Measurements from ENCODE around the gene UBAC2.

The UBAC2 gene

GRCh38 chr13:99367106-99367616 lies 166.5 kb downstream of the UBAC2 start:
- H3K4me3 Mint-ChIP-seq: peak overlapping the region in 1 of 2 donors; percentile 32
- DNase-seq (no peak), ATAC-seq (replicated peaks) (no peak)
- H3K27me3 Mint-ChIP-seq: no peaks in the 10 kb centered on the region
- H3K36me3 Mint-ChIP-seq: peaks cover 35 to 58% of the 10 kb centered on the region in 2 donors
- peak overlapping the region; percentile 85 for H3K27ac Mint-ChIP-seq
- no peaks in the 10 kb centered on the region for H3K9me3 Mint-ChIP-seq
- peaks cover 47 to 77% of the 10 kb centered on the region in 2 donors for H3K4me1 Mint-ChIP-seq

GRCh38 chr13:99367663-99368448 lies 167.2 kb downstream of the UBAC2 start:
- DNase-seq (no peak), ATAC-seq (replicated peaks) (no peak)
- Mint-ChIP-seq H3K27ac (peak overlapping the region; percentile 85), H3K9me3 (peaks cover 0 to 1% of the 10 kb centered on the region in 2 donors), H3K27me3 (no peaks in the 10 kb centered on the region), H3K36me3 (peaks cover 39 to 59% of the 10 kb centered on the region in 2 donors), H3K4me3 (peak overlapping the region in 1 of 2 donors; percentile 9), H3K4me1 (peaks cover 49 to 75% of the 10 kb centered on the region in 2 donors)

GRCh38 chr13:99370481-99371275 lies 170.0 kb downstream of the UBAC2 start:
- Mint-ChIP-seq H3K4me3 (peak overlapping the region in 1 of 2 donors; percentile 14), H3K27me3 (no peaks in the 10 kb centered on the region), H3K4me1 (peaks cover 56 to 81% of the 10 kb centered on the region in 2 donors), H3K36me3 (peaks cover 46 to 66% of the 10 kb centered on the region in 2 donors), H3K9me3 (peaks cover 4 to 5% of the 10 kb centered on the region in 2 donors), H3K27ac (peak overlapping the region; percentile 81)
- DNase-seq: no peak
- ATAC-seq (replicated peaks): no peak

DNA sequence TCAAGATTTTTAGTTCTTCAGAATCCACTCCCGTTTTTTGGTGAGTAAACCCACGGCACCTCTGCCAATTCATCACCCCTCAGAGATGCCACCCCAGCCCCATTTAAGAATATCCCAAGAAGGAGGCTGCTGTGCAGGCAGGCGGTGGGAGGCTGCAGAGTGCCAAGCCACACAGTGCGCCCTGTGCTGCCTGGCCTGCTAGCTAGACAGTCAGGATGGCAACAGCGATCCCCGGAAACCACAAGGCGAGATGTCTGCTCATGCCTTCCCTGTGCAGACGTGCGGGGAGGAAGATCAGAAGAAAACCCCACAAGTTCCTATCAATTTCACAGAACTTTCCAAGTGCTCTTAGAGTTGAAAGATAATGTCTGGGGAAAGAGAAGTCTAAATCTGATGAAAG lies 171.3 kb downstream of the UBAC2 start:
- Mint-ChIP-seq H3K36me3 (peaks cover 50 to 69% of the 10 kb centered on the region in 2 donors), H3K27ac (peak overlapping the region; percentile 91), H3K4me3 (no peak overlapping the region), H3K9me3 (peaks cover 4 to 5% of the 10 kb centered on the region in 2 donors), H3K4me1 (peaks cover 56 to 81% of the 10 kb centered on the region in 2 donors), H3K27me3 (no peaks in the 10 kb centered on the region)
- ATAC-seq (replicated peaks) (no peak), DNase-seq (no peak)

- peaks cover 52 to 80% of the 10 kb centered on the region in 2 donors for H3K4me1 Mint-ChIP-seq
- no peaks in the 10 kb centered on the region for H3K27me3 Mint-ChIP-seq
- no peak for ATAC-seq (replicated peaks)
- H3K4me3 Mint-ChIP-seq: peak overlapping the region in 1 of 2 donors; percentile 47
- H3K36me3 Mint-ChIP-seq: peaks cover 50 to 68% of the 10 kb centered on the region in 2 donors
- DNase-seq: no peak
- peaks cover 4 to 5% of the 10 kb centered on the region in 2 donors for H3K9me3 Mint-ChIP-seq
- H3K27ac Mint-ChIP-seq: peak overlapping the region; percentile 87
Observed at GRCh38 chr13:99373436-99373835, 172.8 kb downstream of the UBAC2 start.

DNA sequence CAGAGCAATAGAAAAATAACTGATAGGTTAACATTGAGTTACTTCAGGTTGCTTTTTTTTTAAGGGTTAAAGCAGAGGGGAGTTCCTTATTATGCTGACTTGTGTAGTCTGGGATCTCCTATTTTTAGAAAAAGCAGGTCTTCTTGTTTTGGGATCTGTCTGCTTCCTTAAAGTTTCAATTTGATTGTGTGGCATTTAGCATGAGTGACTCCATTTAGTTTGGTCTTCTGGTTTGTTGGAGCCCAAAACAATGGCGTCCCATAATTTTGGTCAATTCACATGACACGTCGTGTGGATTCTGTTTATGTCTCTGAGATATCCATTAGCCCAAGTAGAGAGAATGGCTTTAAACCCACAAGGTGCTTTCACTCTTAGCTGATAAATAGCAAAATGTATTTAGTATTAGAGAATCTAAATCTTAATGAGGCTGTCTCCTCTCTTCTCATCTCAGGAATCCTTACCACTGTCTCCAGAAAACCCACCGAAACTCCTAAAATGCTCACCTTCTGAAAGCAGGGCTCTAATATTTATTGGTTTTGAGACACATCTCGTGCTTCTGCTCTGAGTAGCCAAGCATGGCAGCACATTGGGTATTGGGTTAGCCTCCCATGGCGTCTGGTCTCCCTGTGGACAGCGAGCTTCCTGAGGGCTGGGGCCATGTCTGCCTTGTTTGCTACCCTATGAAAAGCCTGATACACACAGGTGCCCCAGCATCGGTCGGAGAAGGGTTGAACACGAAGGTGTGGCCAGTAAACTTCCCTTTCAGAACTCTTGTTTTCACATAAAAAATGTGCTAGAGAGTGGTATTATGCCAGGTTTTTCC lies 173.7 kb downstream of the UBAC2 start:
- peaks cover 56 to 70% of the 10 kb centered on the region in 2 donors for H3K36me3 Mint-ChIP-seq
- peak overlapping the region; percentile 97 for H3K27ac Mint-ChIP-seq
- ATAC-seq (replicated peaks) (peak; percentile 41 to 46), DNase-seq (peak; percentile 54)
- H3K9me3 Mint-ChIP-seq: peaks cover 4 to 5% of the 10 kb centered on the region in 2 donors
- peak overlapping the region; percentile 67 to 79 for H3K4me3 Mint-ChIP-seq
- no peaks in the 10 kb centered on the region for H3K27me3 Mint-ChIP-seq
- H3K4me1 Mint-ChIP-seq: peaks cover 56 to 87% of the 10 kb centered on the region in 2 donors

- DNase-seq: peak; percentile 84
- peak; percentile 85 to 87 for ATAC-seq (replicated peaks)
Observed at GRCh38 chr13:99374994-99375737, 174.5 kb downstream of the UBAC2 start.

GRCh38 chr13:99375738-99376080 lies 175.1 kb downstream of the UBAC2 start:
- Mint-ChIP-seq H3K27ac (peak overlapping the region; percentile 97), H3K4me3 (peak overlapping the region; percentile 67 to 79), H3K27me3 (no peaks in the 10 kb centered on the region)

More at GRCh38 chr13:99374994-99375737, 174.5 kb downstream of the UBAC2 start:
- Mint-ChIP-seq H3K4me1 (peaks cover 62 to 92% of the 10 kb centered on the region in 2 donors), H3K27ac (peak overlapping the region; percentile 97), H3K27me3 (no peaks in the 10 kb centered on the region), H3K9me3 (peaks cover 4 to 5% of the 10 kb centered on the region in 2 donors), H3K36me3 (peaks cover 56 to 72% of the 10 kb centered on the region in 2 donors), H3K4me3 (peak overlapping the region; percentile 67 to 79)

DNA sequence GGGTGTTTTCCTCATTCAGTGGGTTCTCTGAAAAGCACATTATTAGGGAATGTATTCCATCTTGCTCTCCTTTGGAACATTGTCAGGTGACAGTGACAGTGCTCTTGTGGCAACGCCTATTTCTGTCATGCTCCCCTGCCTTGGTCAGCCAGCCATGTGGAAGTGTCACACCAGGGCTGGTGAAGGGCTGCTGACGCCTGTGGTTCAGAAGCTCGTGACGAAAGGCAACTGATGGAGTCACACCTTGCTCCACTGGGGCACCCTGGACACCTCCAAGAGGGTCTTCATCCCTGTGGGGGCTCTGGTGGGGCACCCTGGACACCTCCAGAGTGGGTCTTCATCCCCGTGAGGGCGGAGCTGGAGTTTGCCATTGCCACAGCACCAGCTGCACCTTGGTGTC lies 175.5 kb downstream of the UBAC2 start:
- H3K27me3 Mint-ChIP-seq: no peaks in the 10 kb centered on the region
- DNase-seq (peak; percentile 84), ATAC-seq (replicated peaks) (peak; percentile 74 to 76)
- peak overlapping the region; percentile 64 to 79 for H3K4me3 Mint-ChIP-seq
- peaks cover 63 to 92% of the 10 kb centered on the region in 2 donors for H3K4me1 Mint-ChIP-seq
- H3K9me3 Mint-ChIP-seq: peaks cover 4 to 5% of the 10 kb centered on the region in 2 donors
- peak overlapping the region; percentile 97 for H3K27ac Mint-ChIP-seq
- peaks cover 53 to 70% of the 10 kb centered on the region in 2 donors for H3K36me3 Mint-ChIP-seq

More at GRCh38 chr13:99375738-99376080, 175.1 kb downstream of the UBAC2 start:
- Mint-ChIP-seq H3K36me3 (peaks cover 53 to 70% of the 10 kb centered on the region in 2 donors), H3K9me3 (peaks cover 4 to 5% of the 10 kb centered on the region in 2 donors), H3K4me1 (peaks cover 62 to 92% of the 10 kb centered on the region in 2 donors)
- DNase-seq: no peak
- peak; percentile 6 to 12 for ATAC-seq (replicated peaks)

GRCh38 chr13:99376924-99377323 lies 176.3 kb downstream of the UBAC2 start:
- Mint-ChIP-seq H3K4me3 (peak overlapping the region; percentile 30 to 43), H3K27ac (peak overlapping the region; percentile 97), H3K36me3 (peaks cover 55 to 75% of the 10 kb centered on the region in 2 donors), H3K27me3 (no peaks in the 10 kb centered on the region), H3K9me3 (peaks cover 4 to 5% of the 10 kb centered on the region in 2 donors), H3K4me1 (peaks cover 68 to 96% of the 10 kb centered on the region in 2 donors)
- DNase-seq (no peak), ATAC-seq (replicated peaks) (no peak)

DNA sequence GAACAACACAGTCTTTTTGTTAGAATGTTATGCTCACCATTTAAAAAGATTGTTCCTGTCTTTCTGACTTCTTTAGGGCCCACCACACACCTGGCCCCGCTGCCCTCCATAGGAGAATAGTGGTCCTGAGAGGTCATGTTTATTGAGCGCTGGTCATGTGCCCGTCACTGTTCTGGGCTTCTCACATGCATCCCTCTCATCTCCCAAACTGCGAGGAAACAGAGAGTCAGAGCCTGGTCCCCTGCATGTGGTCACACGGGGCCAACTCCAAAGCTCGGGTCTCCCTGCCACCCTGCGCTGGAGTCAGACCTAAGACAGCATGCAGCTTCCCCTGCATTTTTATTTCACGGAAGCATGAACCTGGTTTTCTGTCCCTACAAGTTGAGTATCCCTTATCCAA lies 177.0 kb downstream of the UBAC2 start:
- Mint-ChIP-seq H3K4me3 (no peak overlapping the region), H3K36me3 (peaks cover 48 to 75% of the 10 kb centered on the region in 2 donors), H3K9me3 (peaks cover 4% of the 10 kb centered on the region in 2 donors), H3K4me1 (peaks cover 68 to 96% of the 10 kb centered on the region in 2 donors), H3K27ac (peak overlapping the region; percentile 79), H3K27me3 (no peaks in the 10 kb centered on the region)
- no peak for ATAC-seq (replicated peaks)
- no peak for DNase-seq

DNA sequence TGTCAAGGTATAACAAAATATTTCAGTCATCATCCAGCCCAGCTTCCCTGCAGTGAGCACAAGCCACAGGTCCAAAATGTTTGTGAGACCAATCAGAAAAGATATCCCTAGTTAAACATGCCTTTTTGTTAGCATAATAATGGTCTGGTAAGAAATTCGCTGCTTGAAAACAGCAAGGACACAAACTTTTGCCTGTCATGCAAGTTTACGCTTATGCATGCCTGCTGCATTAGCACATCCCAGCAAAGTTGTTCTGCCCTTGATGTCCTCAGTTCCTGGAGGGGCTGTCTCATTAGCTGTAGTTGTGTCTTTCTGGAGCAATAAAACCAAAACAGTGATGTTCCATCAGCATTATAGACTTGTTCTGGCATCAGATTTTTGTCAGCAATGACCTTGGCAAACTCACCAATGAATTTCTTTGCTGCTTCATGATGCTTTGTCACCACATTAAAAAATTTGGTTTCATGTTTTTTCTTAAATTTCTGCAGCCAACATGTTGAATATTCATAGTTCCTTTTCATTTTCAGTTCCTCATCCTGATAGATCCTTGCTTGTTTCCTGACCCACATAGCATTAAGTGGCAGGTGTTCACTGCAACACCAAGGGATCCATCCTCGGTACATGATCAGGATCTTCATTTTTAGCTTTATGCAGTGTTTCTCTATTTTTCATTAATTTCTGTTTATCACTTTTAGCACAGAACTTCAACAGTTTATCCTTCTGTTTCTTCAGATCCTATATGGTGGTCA lies 178.5 kb downstream of the UBAC2 start:
- Mint-ChIP-seq H3K9me3 (no peaks in the 10 kb centered on the region), H3K4me3 (peak overlapping the region in 1 of 2 donors; percentile 54), H3K36me3 (peaks cover 42 to 72% of the 10 kb centered on the region in 2 donors), H3K27me3 (no peaks in the 10 kb centered on the region), H3K27ac (peak overlapping the region; percentile 85), H3K4me1 (peaks cover 70 to 99% of the 10 kb centered on the region in 2 donors)
- ATAC-seq (replicated peaks): no peak
- DNase-seq: no peak

All from stimulated activated naive B cell treated with anti-CD40 and anti-IgM and Interleukin-4, amounts not matched to agents 10 μg/mL and 1 μg/mL and 100 μg/mL, for 72 hours (primary cell).